Astrocyte of the hippocampus (primary cell): Measurements from ENCODE around the gene FAM118B.
"Not testable (repeated sequence)": the region's sequence is repeated elsewhere in the genome, so short reads cannot be mapped to it uniquely, and the experiment has no call there.

Experiments used
- DNase-seq: peaks from one replicate; pipeline ENCODE4 v3.0.0; 2011; ENCODE audit warnings: low read depth, low spot score

FAM118B gene

DNA sequence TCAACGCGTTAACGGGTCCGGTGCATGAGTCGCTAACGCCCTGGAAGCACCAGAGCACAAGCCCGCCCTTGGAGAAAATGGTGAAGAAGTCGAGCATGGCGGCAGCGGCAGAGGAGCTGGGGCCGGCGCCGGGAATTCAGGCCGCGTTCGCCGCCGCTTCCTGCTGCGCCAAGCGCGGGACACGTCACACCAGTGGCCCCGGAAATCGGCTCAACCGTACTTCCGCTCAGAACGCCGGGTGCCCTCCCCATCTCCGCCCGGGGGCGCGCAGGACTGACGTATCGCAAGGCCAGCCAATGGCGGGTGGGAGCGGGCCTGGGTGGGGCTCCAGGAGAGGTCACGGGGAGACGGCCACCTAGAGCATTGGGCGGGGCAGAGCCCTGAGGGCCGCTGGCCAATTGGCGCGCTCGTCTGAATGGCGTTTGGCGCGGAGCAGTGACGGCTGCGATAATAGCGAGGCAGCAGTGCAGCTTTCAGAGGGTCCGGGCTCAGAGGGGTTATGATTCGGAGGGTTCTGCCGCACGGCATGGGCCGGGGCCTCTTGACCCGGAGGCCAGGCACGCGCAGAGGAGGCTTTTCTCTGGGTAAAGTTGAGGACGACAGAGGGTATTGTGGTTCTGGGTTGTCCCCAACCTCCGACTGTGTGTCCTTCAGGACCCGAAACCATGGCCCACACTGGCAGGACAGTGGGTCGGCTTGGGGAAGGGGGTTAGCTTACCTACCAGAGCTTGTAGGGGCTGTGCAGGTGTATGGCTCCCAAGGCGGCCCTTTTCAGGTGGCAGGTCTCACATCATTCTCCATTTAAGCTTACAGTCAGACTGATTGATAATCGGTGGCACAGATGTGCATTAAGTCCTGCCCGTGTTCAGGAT is 57.4 kb downstream of the FAM118B start, which contains the start of the genes FOXRED1 and SRPRA:
FOXRED1 (plus strand) TSS at position 447 of the 872 bp plus-strand sequence; CDS start at position 500, 53 bp downstream.
SRPRA (minus strand) TSS at position 188 of the 872 bp plus-strand sequence; CDS start at position 97, 91 bp downstream.
- DNase-seq = peak; percentile 100

DNA sequence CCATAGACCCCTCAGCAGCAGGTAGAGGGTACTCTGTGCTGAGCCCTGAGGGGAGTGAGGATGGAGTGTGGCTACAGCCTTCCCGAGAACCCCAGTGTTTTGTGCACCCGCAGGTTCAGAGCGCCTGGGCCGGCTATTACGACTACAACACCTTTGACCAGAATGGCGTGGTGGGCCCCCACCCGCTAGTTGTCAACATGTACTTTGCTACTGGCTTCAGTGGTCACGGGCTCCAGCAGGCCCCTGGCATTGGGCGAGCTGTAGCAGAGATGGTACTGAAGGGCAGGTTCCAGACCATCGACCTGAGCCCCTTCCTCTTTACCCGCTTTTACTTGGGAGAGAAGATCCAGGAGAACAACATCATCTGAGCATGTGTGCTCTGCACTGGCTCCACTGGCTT is 65.7 kb downstream of the FAM118B start:
- DNase-seq = no peak

DNA sequence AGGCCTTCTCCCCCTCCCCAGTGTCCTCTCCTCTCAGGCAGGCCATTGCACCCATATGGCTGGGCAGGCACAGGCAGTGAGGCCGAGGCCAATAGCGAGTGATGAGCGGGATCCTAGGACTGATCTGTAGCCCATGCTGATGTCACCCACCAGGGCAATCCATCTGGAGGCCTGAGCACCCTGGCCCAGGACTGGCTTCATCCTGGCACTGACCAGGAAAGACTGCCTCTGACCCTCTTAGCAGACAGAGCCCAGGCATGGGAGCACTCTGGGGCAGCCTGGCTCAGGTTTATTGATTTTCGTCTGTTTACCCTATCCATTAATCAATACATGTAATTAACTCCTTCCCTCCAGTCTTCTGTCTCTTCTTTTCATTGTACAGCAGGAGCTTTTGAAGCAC is 66.2 kb downstream of the FAM118B start:
- DNase-seq = no peak

- DNase-seq = no peak
These were observed 67.6 kb downstream of the FAM118B start for GRCh38 chr11:126279191-126279590.

- DNase-seq = no peak
These were observed 69.0 kb downstream of the FAM118B start for GRCh38 chr11:126280595-126280994.

- DNase-seq = no peak
These were observed 69.7 kb downstream of the FAM118B start for GRCh38 chr11:126281245-126281644.

DNA sequence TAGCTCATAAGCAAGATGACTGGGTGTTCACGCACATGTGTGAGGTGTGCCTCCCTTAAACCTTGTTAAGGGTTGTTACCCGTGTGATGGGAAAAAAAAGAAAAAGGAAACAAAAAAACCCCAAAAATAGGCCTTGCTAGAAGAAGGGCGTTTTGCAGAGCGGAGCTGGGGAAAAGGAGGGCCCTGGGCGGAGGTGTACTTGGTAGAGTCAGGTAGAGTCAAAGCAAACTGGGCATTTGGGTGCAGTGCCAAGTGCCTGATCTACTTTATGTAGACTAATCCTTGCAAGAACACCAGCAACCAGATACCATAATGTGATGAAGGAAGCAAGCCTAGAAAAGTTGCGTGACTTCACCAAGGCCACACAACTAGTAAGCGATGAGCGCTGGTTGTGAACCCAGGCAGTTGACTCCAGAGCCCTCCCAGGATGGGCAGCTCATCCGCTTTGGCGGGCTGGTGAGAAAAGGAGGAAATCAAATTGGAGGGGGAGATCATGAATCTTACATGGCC is 70.1 kb downstream of the FAM118B start:
- no peak for DNase-seq

DNA sequence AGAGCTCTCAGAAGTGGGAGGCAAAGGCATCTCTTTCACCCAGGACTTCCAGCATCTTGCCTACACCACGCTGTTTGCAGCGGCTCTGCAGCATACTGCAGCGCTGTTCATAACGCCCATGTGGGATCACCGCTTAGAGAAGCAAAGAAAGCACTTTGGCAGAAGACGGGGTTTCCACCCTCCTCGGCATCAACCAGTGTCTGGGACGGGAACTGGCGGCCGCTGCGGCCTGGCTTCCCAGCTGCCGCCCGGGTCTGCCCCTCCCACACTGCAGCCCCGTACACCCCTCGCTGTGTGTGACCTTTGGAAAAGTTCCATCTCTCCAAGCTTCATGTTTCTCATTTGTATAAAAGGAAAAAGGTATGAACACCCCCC is 70.8 kb downstream of the FAM118B start:
- DNase-seq = peak; percentile 66

DNA sequence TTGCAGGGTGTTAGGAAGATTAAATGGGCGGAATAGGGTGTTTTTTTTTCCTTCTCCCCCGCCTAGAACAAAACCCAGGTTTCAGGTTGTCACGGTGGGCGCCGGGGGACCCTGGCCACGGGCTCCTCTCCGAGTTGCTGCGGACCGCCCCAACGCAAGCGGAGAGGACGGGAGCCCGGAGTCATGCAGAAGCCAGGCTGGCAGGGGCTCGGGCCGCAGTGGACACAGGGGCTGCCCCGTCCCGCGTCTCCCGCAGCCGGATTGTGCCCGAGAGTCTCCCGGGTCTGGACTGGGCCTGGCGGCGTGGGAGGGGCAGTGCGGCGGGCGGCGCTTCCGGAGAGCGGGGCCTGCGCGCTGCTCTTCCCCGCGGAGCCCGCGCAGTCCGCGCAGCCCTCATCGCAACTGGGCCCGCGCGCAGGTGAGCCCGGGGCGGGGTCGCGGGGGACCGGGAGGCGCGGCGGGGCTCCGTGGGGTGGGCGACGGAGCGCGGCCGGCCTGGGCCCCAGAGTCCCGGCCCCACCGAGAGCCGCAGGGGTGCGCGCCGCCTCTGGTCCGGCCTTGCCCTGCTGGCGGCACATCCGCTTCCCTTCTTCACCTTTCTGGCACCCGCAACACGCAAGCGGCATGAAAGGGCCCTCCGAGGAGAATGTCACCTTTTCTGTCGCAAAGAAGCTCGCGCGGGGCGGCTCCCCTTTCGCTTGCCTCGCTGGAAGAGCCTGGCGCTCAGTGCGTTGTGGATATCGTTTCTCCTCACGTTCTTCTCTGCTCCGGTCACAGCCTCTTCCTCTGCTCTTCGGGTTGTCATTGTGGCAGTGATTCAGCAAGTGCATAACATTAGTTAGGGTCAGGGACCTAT is 71.4 kb downstream of the FAM118B start, which contains the start of gene TIRAP:
TIRAP (plus strand) TSS at position 358 of the 856 bp plus-strand sequence. CDS start 7,802 bp downstream, outside the sequence.
- DNase-seq = peak; percentile 78

DNA sequence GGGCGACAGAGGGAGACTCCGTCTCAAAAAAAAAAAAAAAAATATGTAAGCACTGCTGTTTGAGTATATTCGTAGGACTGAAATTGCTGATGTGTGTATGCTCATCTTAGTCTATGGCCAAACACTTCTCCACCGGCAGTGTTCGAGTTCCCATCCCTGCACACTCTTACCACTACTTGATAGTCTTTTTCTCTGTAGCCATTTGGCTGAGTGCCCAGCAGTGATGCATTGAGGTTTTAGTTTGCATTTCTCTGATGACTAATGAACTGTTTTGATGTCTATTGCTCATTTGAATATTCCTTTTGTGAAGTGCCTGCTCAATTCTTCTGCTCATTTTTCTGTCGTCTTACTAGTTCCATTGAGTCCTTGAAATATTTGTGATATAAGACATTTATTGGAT is 73.2 kb downstream of the FAM118B start:
- peak; percentile 96 for DNase-seq

DNA sequence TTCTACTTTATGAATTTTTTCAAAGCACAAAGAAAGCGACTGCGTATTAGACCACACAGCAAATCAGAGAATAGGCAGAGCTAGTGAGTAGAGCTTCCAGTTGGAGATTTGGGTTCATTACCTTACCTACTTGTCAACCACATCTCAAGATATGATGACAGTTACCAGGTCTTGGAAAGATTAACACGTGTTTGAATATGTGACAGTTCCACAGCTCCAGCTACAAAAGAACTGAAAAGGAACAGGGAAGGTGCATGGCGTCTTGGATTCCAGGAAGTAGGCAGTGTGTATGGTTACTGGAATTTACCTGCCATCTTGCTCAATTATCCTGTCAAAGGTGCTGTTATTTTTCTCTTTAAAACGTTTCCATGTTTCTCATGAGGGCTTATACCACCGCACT is 76.7 kb downstream of the FAM118B start:
- DNase-seq = no peak

GRCh38 chr11:126290887-126291286 is 79.3 kb downstream of the FAM118B start:
- no peak for DNase-seq

DNA sequence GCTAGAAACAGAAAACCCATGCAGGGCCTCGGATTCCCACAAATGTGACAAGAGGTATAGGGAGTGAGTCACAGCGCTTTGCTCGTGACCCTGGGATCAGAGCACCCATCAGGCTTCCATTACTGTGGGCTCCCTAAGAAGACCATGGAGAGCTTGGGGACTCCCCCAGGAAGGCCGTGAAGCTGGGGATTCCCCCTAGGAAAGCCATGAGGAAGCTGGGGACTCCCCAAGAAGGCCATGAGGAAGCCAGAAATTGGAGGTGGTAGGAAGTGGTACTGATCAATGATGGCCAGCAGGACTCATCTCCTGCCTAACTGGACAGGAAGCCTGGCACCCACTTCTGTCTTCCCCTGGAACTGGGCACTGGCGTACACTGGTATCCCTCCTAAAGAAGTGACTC is 82.1 kb downstream of the FAM118B start:
- no peak for DNase-seq

DNA sequence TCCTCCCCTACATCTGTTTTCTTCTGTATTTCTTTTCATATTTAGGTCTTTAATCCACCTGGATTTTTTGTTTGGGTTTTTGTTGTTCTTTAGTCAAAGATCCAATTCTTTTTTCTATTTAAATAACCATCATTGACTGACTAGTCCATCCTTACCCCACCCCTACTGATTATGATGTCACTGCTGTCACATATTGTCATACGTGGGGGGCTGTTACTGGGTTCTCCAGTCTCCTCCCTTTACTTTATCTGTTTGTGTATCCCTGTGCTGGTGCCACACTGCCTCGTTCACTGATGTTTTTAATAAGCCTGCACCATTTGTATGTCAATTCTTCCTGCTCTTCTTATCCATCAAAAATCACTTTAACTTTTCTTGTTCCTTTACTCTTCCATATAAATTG is 85.4 kb downstream of the FAM118B start:
- DNase-seq = no peak

DNA sequence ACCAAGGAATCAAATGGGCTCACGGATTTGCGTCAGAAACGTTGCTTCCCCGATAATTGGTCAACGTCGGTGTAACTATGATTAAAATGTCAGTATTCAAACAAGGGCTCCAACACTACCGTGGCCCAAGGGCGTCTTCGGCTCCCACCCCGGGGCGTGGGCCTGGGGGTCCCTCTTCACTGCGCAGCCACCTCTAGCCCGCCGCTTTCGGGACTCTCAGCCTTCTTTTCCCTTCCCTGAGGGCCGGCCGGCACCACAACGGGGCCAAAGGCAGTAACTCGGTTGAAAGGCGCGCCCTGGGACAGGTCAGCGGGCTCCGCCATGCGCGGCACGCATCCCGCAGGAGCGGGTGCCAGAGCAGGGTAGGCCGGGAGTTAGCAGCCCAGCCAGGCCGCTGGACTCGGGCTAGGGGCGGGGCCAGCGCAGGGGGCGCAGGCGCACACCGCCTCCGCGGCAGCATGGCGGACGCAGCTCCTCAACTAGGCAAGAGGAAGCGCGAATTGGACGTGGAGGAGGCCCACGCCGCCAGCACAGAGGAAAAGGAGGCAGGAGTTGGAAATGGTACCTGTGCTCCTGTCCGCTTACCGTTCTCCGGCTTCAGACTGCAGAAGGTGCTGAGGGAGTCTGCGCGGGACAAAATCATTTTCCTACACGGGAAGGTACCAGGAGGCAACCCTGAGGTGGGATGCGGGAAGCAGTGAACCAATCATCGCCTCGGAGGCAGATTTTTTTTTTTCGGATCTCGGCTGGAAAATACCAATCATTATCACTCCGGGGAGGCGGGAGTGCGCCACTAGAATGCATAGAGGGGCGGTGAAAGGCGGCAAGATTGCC is 92.3 kb downstream of the FAM118B start, which contains the start of gene DCPS:
DCPS (plus strand) TSS at position 438 of the 834 bp plus-strand sequence; CDS start at position 459, 21 bp downstream.
- peak; percentile 98 for DNase-seq

DNA sequence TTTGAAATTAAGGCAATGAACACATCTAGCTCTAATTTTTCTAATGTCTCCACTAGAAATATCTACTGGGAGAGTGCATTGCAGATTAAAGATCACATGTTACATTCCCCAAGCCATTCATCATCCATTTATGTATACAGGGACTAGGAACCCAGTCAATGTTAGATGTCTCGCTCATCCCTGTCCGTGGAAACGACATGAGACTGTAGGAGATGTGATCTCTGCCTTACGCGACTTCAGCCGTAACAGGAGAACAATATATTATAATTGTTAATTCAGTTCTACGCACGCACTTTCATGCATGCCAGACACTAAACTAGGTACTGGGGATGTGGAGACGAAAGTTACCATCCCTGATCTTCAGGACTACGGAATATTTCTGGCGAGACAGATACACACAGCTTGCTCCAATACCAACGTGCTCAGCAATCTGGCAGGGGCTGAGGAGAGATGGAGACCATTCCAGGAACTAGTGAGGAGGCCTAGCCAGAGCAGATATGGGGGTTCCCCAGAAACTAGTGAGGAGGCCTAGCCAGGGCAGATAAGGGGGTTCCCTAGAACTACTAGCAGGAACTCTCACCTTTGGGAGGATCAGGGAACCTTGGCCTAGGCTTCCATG is 93.0 kb downstream of the FAM118B start:
- no peak for DNase-seq

- no peak for DNase-seq
These were observed 94.1 kb downstream of the FAM118B start for GRCh38 chr11:126305699-126306098.

DNA sequence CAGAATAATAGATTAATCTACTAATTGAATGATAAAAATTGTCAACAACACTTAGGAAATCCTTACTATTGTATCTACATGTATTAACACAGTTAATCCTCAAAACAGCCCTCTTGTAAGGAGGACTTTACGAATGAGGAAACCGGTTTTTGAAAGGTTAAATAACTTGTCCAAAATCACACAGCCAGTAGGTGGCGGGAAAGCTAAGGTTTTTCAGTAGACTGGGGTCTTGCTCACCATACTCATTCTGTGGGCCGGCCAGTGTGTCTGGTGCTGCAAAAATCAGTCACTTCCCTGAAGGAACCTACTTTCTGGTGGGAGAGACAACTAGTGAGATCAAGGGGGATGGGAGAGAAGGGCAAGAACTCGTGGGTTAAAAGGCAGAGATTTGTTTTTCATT is 96.1 kb downstream of the FAM118B start:
- peak; percentile 62 for DNase-seq

GRCh38 chr11:126308271-126308671 is 96.7 kb downstream of the FAM118B start:
- peak; percentile 17 for DNase-seq

GRCh38 chr11:126308771-126309170 is 97.2 kb downstream of the FAM118B start:
- DNase-seq = not testable (repeated sequence)
